Stimulated activated CD4-positive, alpha-beta T cell treated with anti-CD3 and anti-CD28 coated beads, Interleukin-15, amount 100 ng/mL, for 1 hour (primary cell): ENCODE measurements around the gene DPP7.
A peak's percentile ranks its signal among the peaks of the same experiment; 100 is the strongest.

ENCODE experiments used
- DNase-seq, 2 donors: peaks; one replicate each; pipeline ENCODE4 v3.0.0-alpha.2; 2020; ENCODE audit warnings: low read depth in 1 of 2, low spot score in 1 of 2

DPP7 gene

DNA sequence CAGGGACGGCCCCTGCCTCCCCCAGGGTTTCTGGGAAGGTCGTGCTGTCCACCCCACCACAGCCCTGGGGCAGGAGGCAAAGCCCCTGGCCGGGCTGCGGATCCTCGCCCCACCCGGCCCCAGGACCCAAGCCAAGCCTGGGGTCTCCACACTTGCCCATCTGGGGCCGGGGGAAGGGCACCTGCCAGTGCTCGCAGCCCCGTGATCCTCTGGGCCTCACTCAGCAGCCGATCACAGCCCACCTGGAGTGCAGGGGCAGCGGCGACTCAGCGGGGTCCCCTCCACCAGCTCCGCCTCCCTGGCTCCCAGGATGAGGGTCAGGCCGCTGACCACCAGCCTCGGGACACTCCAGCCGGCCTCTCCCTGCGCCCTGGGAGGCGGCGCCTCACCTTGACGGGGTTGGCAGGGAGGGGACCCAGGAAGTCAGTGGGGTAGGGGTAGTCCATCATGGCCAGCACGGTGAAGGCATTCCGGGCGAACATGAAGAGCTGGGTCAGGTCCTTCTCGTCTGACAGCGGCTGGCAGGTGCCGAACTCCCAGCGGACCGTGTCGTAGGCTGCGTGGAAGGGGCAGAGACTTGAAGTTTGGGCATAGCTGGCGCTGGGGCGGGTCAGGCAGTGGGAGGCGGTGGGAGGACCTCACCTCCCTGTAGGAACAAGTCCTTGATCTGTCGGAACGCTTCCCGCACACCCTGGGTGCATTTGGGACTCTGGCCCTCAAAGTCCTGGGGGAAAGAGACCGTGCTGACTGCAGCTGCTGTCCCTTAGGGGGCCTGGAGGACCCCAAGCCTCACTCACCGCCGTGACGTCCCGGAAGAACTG lies 1.8 kb downstream of the DPP7 start:
- no peak for DNase-seq

DNA sequence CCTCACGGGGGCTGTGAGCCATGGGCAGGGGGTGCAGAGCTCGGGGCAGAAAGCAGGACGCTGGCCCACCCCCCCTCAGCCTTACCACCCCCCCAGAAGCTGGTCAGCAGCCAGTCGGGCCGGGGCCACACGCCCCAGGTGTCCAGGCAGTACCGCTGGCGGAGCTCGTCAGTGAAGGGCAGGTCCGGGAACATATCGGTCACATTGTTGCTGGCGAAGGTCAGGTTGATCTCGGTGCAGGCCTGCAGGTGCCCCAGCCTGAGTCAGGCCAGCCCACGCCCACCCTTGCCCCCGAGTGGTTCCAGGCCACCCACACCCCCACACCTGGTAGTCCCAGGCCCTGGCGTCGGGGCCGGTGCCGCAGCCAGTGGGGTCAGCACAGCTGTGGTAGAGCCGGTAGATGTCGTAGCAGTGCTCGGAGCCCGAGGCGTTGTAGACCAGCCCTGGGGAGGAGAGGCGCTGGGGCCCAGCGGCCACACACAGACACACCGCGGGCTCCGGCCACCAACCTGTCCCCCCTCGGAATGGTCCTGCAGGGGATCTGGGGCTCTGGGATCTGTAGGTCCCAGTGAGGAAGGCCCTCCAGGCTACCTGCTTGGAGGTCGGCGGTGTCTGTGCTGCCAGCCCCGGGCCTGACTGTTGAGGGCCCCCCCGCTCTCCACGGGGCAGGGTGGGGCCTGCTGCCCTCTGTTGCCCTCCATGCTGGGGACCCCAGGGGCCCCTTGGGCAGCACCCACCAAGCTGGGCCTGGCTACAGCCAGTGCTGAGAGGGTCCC lies 2.6 kb downstream of the DPP7 start:
- DNase-seq = no peak

DNA sequence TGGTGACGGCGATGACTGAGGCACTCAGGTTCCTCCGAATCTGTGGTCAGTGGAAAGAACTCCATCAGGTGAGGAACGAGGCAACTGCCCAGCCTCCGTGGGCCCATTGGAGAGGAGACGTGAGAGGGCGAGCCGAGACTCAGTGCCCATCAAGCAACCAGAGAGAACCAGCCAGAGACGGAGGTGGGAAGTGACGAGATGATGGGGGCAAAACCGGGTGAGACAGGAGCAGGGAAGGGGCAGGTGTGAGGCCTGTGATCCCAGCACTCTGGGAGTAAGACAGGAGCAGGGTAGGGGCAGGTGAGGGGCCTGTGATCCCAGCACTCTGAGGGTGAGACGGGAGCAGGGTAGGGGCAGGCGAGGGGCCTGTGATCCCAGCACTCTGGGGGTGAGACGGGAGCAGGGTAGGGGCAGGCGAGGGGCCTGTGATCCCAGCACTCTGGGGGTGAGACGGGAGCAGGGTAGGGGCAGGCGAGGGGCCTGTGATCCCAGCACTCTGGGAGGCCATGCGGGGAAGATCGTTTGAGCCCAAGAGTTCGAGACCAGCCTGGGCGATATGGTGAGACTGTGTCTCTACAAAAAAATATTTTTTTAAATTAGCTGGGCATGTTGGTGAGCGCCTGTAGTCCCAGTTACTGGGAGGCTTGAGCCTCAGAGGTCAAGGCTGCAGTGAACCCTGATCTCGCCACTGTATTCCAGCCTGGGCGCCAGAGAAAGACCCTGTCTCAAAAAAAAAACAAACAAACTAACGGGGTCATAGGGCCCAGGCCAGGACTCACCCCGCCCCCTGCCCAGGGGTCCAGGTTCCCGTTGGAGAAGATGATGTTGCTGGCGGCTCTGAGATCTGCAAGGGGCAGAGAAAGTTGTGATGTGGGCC lies 3.4 kb downstream of the DPP7 start:
- DNase-seq = no peak

DNA sequence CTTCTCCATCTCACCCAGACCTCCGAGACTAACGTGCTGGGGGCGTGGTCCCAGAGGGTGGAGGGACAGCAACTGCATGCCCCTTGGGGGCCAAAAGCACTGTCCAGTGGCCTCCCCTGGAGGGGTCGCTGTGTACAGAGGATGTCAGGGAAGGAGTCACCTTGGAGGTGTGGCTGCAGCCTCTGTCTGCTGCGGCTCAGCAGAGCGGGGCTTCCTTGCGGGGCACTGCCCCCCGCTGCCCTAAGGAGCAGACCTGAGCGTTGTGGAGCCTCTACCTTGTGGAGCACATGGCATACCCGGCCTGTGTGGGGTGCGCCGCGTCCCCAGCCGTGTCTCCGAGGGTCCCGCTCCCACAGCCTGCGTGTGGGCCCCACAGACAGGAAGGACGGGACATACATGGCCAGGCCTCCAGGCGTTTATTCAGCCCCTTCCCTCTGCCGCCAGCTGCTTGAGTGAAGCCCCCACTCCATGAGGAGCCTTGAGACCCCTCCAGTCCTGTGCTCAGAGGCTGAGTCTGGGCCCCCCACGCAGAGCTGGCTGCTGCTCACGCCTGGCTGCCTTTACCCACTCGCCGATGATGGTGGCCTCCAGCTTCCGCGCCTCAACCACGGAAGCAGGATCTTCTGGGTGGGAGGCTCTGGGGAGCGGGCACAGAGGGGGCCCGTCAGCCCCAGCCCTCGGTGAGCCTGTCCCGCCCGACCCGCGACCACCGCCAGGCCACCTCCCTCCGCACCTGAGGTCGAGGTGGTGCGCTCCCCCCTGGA lies 4.2 kb downstream of the DPP7 start:
- DNase-seq = no peak

DNA sequence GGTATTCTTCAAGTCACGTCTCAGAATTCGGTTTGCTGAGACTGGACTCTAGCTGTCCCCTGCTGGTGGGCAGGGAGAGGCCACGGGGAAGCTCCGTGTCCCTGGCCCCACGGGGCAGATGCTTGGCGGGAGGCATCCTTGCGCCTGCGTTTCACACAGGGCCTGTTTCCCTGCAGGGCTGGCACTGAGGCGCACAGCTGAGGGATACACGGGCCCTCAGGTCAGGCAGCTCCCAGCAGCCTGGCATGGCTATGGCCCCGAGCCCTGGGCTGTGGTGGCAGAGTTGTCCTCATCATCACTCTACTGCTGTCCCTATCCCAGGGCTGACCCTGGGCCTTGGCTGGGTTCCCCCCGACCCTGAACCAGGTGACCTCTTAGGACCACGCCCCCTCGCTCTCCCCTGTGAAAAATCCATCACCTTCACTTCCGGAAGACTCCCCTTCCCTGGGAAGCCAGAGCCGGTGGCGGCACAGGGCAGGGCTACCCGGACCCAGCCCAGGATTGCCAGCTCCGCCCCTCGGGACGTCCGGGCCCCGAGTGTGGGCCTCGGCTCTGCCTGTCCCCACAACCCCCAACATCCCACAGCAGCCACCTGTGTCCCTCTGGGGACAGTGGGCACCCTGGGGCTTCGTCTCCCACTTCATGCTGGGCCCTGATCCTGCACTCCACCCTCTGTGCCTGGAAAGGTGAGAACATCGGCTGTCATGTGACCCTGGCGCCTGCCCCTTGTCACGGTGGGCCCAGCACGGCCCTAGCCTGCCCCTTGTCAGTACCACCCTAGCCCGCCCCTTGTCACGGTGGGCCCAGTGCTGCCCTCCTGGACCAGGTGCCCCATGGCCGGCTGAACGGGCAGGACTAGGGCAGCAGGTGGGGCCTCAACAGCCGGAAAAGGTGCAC lies 5.0 kb downstream of the DPP7 start:
- no peak for DNase-seq

DNA sequence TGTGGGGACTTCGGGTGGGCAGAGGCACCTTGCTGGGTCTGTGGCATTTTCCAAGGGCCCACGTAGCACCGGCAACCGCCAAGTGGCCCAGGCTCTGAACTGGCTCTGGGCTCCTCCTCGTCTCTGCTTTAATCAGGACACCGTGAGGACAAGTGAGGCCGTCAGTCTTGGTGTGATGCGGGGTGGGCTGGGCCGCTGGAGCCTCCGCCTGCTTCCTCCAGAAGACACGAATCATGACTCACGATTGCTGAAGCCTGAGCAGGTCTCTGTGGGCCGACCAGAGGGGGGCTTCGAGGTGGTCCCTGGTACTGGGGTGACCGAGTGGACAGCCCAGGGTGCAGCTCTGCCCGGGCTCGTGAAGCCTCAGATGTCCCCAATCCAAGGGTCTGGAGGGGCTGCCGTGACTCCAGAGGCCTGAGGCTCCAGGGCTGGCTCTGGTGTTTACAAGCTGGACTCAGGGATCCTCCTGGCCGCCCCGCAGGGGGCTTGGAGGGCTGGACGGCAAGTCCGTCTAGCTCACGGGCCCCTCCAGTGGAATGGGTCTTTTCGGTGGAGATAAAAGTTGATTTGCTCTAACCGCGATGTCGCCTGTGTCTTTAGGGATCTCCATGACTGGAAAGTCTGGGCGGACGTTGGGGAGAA lies 5.8 kb downstream of the DPP7 start:
- DNase-seq = no peak

DNA sequence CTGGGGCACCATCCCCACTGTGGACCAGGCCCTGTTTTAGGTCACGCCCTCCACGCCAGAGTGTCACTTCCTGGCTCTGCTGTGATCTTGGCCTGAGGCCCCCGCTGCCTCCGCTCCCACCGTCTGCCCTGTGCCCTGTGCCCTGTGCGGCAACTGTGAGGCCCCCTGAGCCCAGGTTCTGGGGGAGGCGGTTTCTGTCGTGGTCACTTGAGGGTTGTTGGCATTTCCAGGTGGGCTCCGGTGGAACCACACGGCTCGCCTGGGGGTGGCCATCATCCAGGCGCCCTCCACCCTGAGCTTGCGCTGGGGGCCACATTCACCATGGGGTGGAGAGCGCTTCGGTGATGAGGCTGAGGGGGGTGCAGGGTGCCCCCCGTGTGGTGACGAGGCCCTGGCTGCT lies 6.6 kb downstream of the DPP7 start:
- DNase-seq = no peak

DNA sequence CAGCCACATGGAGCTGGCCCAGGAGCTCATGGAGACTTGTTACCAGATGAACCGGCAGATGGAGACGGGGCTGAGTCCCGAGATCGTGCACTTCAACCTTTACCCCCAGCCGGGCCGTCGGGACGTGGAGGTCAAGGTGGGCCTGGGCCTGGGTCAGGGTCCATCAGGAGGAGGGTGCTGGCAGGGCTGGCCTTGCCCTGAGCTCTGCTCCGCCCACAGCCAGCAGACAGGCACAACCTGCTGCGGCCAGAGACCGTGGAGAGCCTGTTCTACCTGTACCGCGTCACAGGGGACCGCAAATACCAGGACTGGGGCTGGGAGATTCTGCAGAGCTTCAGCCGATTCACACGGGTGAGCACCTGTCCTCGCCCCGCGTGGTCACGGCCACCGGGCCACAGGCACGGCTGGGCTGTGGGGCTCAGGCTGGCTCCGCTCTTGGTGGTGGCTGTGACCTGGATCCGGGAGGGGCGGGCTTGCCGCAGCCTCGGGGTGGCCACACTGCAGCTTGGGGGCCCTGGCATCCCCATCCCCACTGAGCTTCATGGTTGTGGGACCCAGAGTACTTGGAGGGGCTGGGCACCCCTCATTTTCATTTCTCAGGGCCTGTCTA lies 7.1 kb downstream of the DPP7 start:
- no peak for DNase-seq

DNA sequence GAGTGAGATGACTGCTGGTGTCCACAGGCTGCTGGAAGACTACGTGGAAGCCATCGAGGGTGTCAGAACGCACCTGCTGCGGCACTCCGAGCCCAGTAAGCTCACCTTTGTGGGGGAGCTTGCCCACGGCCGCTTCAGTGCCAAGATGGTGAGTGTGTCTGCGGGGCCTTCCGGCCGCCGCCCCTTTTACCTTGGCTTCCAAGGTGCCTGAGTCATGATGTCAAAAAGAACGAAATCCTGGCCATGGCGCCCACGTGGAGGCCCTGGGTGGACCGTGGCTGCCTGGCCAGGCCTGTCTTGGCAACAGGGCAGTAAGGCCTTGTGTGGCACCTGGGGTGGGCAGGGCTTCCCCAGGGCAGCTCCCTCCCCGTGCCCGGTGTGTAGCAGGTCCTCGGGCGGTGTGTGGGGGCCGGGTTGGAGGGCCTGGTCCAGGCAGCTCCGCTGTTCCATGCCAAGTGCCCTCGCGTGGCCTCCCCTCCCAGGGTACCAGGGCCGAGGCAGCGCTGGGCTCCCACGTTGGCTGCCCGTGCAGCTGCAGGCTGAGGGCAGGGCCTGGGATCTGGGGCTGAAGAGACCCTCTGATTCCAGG lies 7.8 kb downstream of the DPP7 start:
- DNase-seq = no peak

DNA sequence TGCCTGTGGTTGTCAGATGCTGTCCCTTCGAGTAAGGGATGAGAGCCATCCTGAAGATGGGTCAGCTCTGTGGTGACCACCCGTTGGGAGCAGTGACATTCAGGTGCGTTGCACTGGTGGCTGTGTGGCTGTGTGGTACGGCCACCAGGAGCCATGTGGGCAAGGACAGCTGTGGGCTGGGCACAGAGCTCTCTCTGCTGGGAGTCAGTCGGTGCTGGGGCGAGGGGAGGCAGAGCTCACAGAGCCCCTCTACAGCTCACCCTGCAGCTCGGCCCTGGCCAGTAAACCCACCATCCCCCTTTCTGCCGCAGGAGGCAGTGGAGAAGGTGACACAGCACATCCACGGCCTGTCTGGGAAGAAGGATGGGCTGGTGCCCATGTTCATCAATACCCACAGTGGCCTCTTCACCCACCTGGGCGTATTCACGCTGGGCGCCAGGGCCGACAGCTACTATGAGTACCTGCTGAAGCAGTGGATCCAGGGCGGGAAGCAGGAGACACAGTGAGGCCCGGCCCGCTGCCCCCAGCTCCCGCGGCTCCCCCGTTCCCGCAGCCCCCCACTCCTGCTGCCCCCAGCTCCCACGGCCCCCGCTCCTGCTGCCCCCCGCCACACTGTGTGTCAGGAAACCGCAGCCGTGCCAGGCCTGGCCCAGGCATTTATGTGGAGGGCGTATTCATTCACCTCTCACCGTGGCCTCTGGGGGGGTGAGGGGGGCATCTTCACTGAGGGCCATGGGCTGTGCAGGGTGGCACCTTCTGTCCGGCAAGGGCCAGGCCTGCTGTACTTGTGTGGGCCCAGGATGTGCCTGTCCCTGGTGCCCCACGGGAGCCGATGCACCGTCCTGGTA lies 8.5 kb downstream of the DPP7 start:
- no peak for DNase-seq

DNA sequence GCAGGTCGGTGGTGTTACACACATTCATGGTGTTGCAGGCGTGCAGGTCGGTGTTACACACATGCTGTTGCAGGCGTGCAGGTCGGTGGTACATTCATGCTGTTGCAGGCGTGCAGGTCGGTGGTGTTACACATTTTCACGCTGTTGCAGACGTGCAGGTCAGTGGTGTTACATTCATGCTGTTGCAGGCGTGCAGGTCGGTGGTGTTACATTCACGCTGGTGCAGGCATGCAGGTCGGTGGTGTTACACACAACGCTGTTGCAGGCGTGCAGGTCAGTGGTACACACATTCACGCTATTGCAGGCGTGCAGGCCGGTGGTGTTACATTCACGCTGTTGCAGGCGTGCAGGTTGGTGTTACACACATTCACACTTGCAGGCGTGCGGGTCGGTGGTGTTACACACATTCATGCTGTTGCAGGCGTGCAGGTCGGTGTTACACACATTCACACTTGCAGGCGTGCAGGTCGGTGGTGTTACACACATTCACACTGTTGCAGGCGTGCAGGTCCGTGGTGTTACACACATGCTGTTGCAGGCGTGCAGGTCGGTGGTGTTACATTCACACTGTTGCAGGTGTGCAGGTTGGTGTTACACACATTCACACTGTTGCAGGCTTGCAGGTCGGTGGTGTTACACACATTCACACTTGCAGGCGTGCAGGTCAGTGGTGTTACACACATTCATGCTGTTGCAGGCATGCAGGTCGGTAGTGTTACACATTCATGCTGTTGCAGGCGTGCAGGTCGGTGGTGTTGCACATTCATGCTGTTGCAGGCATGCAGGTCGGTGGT lies 11.1 kb downstream of the DPP7 start:
- no peak for DNase-seq

DNA sequence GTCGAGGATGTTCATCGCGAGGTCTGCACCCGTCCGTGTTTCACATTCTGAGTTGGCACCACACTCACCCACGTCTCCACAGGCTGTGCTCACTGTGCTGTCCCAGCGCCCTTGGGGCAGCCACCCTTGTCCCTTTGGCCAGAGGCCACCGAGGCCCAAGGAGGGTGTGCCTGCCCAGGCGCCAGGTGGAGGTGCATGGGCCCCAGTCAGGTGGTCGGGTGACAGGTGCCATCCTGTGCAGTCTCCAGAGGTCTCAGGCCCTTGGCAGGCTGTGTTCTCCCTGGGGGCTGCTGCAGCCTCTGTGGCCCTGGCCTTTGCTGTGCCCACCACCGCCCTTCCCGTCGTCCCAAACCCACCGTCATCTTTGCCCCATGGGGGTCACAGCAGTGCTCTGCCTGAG lies 15.3 kb downstream of the DPP7 start:
- no peak for DNase-seq

DNA sequence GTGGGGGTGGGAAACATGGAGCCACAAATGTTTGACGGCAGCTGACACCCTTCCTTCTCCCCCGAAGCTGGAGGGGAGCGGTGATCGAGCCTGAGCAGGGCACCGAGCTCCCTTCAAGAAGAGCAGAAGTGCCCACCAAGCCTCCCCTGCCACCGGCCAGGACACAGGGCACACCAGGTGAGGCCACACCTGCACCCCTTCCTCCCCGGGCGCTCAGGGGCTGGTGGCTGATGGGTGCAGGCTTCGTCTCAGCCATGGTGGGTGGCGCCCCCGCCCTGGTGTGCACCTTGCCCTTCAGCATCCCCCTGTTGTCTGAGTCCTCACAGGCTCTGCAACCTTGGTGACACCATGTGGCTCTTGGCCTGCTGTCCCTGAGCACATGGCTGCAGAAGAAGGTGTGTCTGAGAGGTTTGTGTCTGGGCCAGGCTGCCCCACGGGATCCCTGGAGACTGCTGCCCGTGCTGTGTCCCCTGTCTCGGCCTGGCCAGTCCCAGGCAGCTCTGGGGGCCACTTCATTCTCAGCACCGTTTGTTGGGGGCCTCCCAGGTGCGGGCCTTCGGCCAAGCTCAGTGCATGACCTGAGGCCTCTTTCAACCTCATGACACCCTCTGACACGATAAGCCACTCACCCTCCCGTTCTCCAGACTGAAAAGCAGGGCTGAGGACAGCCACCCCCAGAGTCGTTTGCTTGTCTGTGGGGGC lies 16.6 kb downstream of the DPP7 start:
- no peak for DNase-seq

DNA sequence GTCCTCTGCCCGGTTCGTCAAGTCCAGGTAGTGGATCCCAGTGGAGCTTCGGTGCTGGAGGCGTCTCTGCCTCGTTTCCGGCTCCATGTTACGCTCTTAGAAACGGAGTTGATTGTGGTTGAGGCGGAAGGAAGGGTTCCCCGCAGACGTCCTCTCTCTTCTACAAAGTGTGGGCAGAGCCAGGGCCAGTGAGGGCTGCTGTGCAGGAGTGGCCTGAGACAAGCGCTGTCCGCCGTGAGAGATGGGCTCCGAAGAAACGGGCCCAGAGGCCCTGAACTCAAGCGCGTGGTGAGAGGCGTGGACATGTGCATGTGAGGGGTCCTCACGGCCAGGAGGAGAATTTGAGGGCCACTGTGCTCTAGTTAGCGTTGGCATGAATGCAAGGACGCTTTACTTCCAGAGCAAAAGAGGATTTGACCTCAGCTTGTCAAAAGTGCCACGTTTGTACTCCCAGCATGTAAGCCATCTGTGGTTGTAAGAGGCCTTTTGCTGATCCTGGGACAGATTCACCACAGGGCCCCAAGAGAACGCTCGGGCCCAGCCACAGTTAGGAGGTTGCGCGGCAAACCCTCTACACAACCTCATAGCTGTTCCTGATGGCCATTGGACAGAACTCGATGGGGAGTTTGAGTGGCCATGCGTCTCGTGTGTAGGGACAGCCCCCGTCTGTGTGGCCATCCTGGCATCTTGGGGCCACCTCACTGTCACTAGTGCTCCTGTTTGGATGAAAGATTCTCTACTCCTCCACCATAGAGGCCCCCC lies 17.6 kb downstream of the DPP7 start:
- no peak for DNase-seq

DNA sequence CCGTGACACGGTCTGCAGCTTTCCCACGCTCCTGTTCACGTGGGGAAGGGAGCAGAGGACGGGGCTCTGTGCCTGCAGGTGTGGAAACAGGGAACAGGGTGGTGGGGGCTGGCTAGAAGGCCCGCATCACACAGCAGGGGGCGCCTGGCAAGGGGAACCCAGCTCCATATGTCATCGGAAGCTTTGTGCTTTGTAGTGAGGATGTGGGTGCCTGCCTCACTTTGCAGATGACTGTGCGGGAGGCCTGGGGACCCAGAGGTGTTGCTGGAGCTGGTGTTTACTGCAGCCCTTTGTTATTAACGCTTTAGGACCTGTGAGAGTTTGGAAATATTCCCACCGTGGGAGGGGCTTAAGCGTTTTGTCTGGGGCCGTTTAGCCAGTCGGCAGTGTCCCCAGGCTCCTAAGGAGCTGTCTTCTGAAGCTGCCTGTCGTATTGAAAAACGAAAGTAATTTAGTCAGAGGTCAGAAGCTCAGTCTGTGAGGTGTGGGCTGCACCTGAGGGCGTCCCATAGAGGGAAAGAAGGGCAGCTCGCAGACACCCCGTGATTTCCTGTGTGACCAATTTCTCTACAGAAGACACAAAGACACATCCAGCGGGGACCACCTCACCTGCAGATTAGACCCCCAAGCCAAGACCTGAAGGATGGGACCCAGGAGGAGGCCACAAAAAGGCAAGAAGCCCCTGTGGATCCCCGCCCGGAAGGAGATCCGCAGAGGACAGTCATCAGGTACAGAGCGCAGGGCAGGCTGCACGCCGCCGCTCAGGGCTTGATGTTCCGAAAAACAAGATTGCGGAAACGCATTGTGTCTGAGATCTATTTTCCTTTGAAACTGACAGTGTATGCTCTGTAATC lies 18.6 kb downstream of the DPP7 start:
- peak; percentile 69 to 70 for DNase-seq
